Spinal cord (tissue), 10 donors: Measurements from ENCODE around the gene ZSCAN18. TPM values are rescaled to one million over a fixed set of nuclear protein-coding genes. Genes with fewer than 3 reads are reported as not detected.

ENCODE experiments used
- DNase-seq, 6 donors: peaks; one replicate each; pipeline versions ENCODE4 v3.0.0 to v3.0.0-alpha.2; 2013 to 2015; ENCODE audit warnings: low spot score in 6 of 6, low read depth in 4 of 6
- H3K27ac ChIP-seq: one replicate; pipeline ENCODE4 v1.5.1; 2013; ENCODE audit warnings: low read depth, low read length, control low read depth
- H3K27me3 ChIP-seq: one replicate; pipeline ENCODE4 v1.6.1; 2013; ENCODE audit warnings: low read length; ENCODE audit not compliant: control insufficient read depth, insufficient read depth
- H3K36me3 ChIP-seq: one replicate; pipeline ENCODE4 v1.6.1; 2013; ENCODE audit warnings: low read length; ENCODE audit not compliant: control insufficient read depth, insufficient read depth
- H3K4me1 ChIP-seq: one replicate; pipeline ENCODE4 v1.6.1; 2013; ENCODE audit warnings: low read length; ENCODE audit not compliant: control insufficient read depth, insufficient read depth
- H3K4me3 ChIP-seq: one replicate; pipeline ENCODE4 v1.5.1; 2013; ENCODE audit warnings: low read depth, low read length, control low read depth
- H3K9me3 ChIP-seq: one replicate; pipeline ENCODE4 v1.6.1; 2013; ENCODE audit warnings: low read length; ENCODE audit not compliant: control insufficient read depth, insufficient read depth
- WGBS: methylation state at CpG from one replicate; pipeline ENCODE4 v1.1.5; 2013; ENCODE audit warnings: missing lambda C conversion rate; ENCODE audit not compliant: insufficient coverage; 5-methylcytosine and 5-hydroxymethylcytosine counted together
- polyA plus RNA-seq, 2 donors: library from polyadenylated mRNA; unstranded; fragments of 120-200 nt; gene quantifications; one replicate each; pipeline ENCODE4 v1.2.1, GENCODE V29; 2013; ENCODE audit not compliant: insufficient read length in 2 of 2
- total RNA-seq, 2 donors: library from RNA; depleted of rRNA in 1 of 2; stranded (reverse); fragments of 120-200 nt in 1 of 2; fragments of >200 nt in 1 of 2; gene quantifications; one replicate each; pipeline versions ENCODE4 v1.2.3 to v1.2.4, GENCODE V29; 2013 to 2014
- donor health status: healthy.

ZSCAN18 gene
- total and polyA plus RNA-seq, 4 donors: 81.2 to 151 (median 120) TPM

DNA sequence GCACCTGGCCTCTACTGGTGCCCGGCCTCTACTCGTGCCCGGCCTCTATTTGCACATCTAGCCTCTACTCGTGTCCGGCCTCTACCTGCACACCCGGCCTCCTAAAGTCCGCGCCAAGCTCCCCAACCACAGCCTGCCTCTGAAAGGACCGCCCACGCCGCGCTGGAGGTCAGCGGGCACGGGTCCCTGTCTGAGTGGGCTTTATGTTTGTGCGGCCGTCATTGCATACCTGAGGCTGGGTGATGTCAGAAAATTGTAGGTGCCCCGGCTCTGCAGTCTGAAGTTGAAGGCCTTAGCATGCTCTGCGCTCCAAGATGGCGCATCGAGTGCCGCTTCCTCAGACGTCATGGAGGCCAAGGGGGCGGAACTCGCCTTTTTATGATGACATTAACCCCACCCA is 37.8 kb downstream of the ZSCAN18 start:
- Histone ChIP-seq H3K4me3 (peak overlapping the region; percentile 76), H3K4me1 (peaks cover 28% of the 10 kb centered on the region), H3K36me3 (peaks cover 35% of the 10 kb centered on the region), H3K9me3 (no peaks in the 10 kb centered on the region), H3K27me3 (no peaks in the 10 kb centered on the region), H3K27ac (no peak overlapping the region)
- WGBS: 80% methylated on average over 16 of the region's 24 CpGs
- DNase-seq: peak in 1 of 6 donors; percentile 47

- Histone ChIP-seq H3K4me3 (peak overlapping the region; percentile 76), H3K4me1 (peaks cover 33% of the 10 kb centered on the region), H3K36me3 (peaks cover 31% of the 10 kb centered on the region), H3K27ac (peak overlapping the region; percentile 94), H3K27me3 (no peaks in the 10 kb centered on the region), H3K9me3 (no peaks in the 10 kb centered on the region)
- 10% methylated on average over 28 of the region's 28 CpGs for WGBS
- peak in 2 of 6 donors; percentile 5 to 19 for DNase-seq
Measured at GRCh38 chr19:58059671-58060078, 38.4 kb downstream of the ZSCAN18 start.

DNA sequence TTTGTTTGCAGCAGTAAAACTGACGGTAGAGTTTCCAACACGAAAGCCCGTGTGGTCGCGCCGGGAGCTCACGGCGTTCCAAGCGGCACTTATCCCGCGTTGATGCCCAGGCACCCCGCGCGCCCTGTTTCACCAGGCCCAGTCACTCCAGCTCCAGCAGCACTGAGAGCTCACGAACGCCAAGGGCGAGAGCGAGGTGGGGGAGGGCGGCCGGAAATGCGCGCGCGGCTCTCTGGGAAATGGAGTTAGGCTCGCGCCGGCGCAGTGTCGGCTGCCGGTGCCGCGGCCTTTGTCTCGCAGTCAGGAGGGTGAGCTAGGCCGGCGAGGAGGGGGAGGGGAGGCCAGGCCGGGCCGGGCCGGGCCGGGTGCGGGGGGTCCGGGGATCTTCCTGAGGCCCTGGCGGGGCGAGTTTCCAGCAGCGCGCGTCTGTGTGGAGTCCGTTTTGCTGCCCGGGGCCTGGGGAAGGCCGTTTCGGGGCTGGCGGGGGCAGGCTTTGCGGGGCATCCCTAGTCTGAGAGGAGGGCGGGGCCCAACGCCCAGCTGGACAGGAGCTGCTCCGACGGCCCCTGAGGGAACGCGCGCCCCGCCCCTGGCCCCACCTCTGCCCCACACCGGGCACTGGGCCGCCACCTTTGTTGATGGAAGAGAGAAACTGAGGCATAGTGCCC is 38.9 kb downstream of the ZSCAN18 start, which contains the start of gene ZNF135:
ZNF135 (plus strand) TSS at position 280 of the 668 bp plus-strand sequence. CDS start 721 bp downstream, outside the sequence.
- Histone ChIP-seq H3K36me3 (peaks cover 26% of the 10 kb centered on the region), H3K27me3 (no peaks in the 10 kb centered on the region), H3K4me1 (peaks cover 39% of the 10 kb centered on the region), H3K9me3 (no peaks in the 10 kb centered on the region), H3K27ac (peak within 1 kb of the TSS; percentile 94), H3K4me3 (peak within 1 kb of the TSS; percentile 76)
- peak; percentile 82 to 98 (median 91) for DNase-seq
- 0% methylated on average over 62 of the region's 62 CpGs for WGBS

DNA sequence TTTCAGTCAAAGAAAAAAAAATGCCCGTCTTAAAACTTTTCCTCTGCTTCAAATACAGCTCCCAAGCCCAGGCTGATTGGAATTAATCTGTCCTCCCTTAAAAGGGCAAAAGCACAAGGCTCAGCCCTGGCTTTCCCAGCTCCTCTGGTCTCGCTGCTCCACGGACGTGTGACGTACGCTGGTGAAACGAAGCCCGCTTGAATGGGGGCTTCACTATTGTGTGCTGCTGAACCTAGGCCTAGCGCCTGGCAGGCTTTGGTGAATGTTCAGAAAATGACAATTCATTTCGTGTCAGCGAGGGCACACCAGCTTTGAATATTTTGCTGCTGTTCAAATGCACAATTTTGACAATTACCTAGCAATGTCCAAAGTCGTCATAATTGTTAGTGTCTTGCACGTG is 39.6 kb downstream of the ZSCAN18 start:
- WGBS: 49% methylated on average over 8 of the region's 13 CpGs
- Histone ChIP-seq H3K4me3 (peak overlapping the region; percentile 76), H3K4me1 (peaks cover 43% of the 10 kb centered on the region), H3K9me3 (peaks cover under 1% of the 10 kb centered on the region), H3K27me3 (no peaks in the 10 kb centered on the region), H3K27ac (peak overlapping the region; percentile 94), H3K36me3 (peaks cover 24% of the 10 kb centered on the region)
- peak in 1 of 6 donors; percentile 67 for DNase-seq

DNA sequence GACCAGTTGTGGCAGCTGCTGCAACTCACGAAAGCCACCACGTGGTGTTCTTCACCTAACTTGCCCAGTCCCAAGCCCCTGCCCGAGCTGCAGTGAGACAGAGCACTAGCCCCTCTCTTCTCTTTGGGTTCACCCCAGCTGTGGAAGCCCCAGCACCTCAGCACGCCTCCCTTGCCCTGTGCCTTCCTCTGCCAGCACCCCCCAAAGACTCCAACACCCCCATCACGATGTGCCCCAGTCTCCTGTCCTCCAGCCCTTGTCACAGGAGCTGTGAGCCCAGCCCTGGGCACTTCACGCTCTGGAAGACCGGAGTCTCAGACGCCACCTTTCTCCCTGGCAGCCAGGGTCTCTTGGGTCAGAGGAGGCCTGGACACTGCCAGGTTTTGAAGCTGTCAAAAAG is 41.2 kb downstream of the ZSCAN18 start:
- H3K4me1 ChIP-seq: peaks cover 43% of the 10 kb centered on the region
- no peak overlapping the region for H3K4me3 ChIP-seq
- H3K36me3 ChIP-seq: peaks cover 27% of the 10 kb centered on the region
- H3K27ac ChIP-seq: no peak overlapping the region
- WGBS: 96% methylated on average over 8 of the region's 8 CpGs
- peaks cover 6% of the 10 kb centered on the region for H3K9me3 ChIP-seq
- DNase-seq: no peak
- H3K27me3 ChIP-seq: no peaks in the 10 kb centered on the region

DNA sequence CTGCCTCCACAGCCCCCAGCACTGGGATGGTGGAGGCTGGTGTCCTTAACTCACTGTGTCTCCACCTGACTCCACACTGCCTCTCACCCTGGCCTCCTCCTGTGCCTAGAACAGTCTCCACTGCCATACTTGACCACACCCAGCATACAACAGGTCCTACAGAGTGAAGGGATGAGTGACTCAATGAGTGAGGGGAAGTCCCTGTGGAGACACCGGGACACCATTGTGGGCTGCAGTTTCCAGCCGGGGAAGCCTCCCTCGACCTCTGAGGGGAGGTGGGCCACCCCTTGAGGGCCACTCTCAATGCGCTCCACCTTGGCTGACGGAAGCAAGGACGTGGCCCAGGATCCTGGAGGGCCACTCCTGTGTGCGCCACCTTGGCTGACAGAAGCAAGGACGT is 41.8 kb downstream of the ZSCAN18 start:
- no peaks in the 10 kb centered on the region for H3K27me3 ChIP-seq
- 94% methylated on average over 8 of the region's 8 CpGs for WGBS
- DNase-seq: no peak

DNA sequence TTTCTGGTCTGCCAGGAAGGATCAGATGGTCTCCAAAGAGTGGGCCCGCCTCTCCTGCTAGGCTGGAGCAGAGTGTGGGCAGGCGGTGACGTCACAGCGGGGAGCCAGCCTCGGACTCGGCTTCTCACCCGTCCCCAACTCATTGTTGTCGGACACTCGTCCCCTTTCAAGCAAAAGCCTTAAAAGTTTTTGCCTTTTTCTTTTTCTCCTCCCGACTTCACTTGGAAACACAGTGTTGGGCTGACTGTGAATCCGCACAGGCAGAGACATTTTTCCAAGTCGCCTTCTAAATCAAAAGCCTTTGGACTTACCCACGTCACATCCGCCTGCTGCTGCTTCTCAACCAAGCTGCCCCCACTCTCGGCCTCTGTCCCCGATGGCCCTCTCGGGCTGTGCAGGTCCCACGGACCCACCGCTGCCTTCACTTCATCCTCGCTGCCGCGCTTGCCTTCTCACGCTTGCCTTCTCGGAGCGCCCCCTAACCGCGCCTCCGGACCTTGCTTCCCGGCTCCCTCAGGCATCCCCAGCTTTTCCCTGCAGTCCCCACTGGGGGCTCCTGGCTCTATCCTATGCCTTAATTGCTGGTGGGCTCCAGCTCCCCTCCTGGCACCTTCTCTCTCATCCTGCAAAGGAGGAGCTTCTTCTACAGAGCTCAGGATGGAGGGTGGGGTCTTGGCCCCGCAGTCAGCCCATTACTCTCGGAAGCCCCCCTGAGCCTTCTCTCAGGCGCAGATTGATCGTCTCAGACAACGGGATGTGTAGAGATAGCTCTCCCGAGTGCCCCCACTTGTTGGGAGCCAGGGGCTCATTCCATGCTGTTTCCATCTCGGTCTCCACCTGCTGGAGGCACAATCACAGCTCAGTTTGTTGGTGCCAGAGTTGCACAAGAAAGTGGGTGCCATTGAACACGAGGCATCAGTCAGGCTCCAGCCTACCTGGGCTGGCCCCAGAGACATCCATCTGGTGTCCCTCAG is 42.8 kb downstream of the ZSCAN18 start:
- DNase-seq: peak in 5 of 6 donors; percentile 26 to 87 (median 50)
- Histone ChIP-seq H3K27ac (peak overlapping the region; percentile 91), H3K36me3 (peaks cover 23% of the 10 kb centered on the region), H3K9me3 (peaks cover 14% of the 10 kb centered on the region), H3K27me3 (no peaks in the 10 kb centered on the region), H3K4me1 (peaks cover 39% of the 10 kb centered on the region), H3K4me3 (peak overlapping the region; percentile 58)
- 18% methylated on average over 37 of the region's 37 CpGs for WGBS

More for the DNA sequence above, 41.8 kb downstream of the ZSCAN18 start:
- H3K36me3 ChIP-seq: peaks cover 28% of the 10 kb centered on the region
- H3K9me3 ChIP-seq: peaks cover 10% of the 10 kb centered on the region
- H3K4me1 ChIP-seq: peaks cover 43% of the 10 kb centered on the region
- H3K27ac ChIP-seq: no peak overlapping the region
- no peak overlapping the region for H3K4me3 ChIP-seq

- Histone ChIP-seq H3K4me1 (peaks cover 27% of the 10 kb centered on the region), H3K9me3 (peaks cover 23% of the 10 kb centered on the region), H3K27ac (no peak overlapping the region), H3K4me3 (no peak overlapping the region), H3K27me3 (no peaks in the 10 kb centered on the region), H3K36me3 (peaks cover 18% of the 10 kb centered on the region)
- no peak for DNase-seq
- 93% methylated on average over 30 of the region's 30 CpGs for WGBS
Measured at GRCh38 chr19:58053480-58054156, 44.4 kb downstream of the ZSCAN18 start.

- Histone ChIP-seq H3K27ac (no peak overlapping the region), H3K4me3 (no peak overlapping the region), H3K27me3 (no peaks in the 10 kb centered on the region), H3K36me3 (peaks cover 24% of the 10 kb centered on the region), H3K9me3 (peaks cover 26% of the 10 kb centered on the region), H3K4me1 (peaks cover 23% of the 10 kb centered on the region)
- 96% methylated on average over 11 of the region's 16 CpGs for WGBS
- no peak for DNase-seq
Measured at GRCh38 chr19:58052256-58052655, 45.8 kb downstream of the ZSCAN18 start.
